T-helper 17 cell (primary cell): ENCODE measurements around the gene SLAIN1. TPM values are rescaled to one million over a fixed set of nuclear protein-coding genes. Genes with fewer than 3 reads are reported as not detected.
A peak's percentile ranks its signal among the peaks of the same experiment; 100 is the strongest.

Experiments
- ATAC-seq: fragments of 150-1000 bp; cut with Tn5 transposase; 2 replicates; pipeline ENCODE4 v1.10.0; 2021; ENCODE audit warnings: mild to moderate bottlenecking, moderate library complexity
- DNase-seq, 3 donors: peaks; one replicate each; pipeline versions ENCODE4 v3.0.0 to v3.0.0-alpha.2; 2020 to 2021
- H3K9me3 ChIP-seq: one replicate; pipeline ENCODE4 v1.7.0; 2013; ENCODE audit warnings: low read length, mild to moderate bottlenecking; ENCODE audit not compliant: control insufficient read depth, poor library complexity, severe bottlenecking
- H3K27ac Mint-ChIP-seq: one replicate; pipeline ENCODE4 v1.8.0; 2022; ENCODE audit warnings: mild to moderate bottlenecking, moderate library complexity, mixed read lengths
- H3K27me3 Mint-ChIP-seq: one replicate; pipeline ENCODE4 v1.8.0; 2022; ENCODE audit warnings: mixed read lengths
- H3K36me3 Mint-ChIP-seq: one replicate; pipeline ENCODE4 v1.8.0; 2022; ENCODE audit warnings: low read depth, mixed read lengths
- H3K4me1 Mint-ChIP-seq: one replicate; pipeline ENCODE4 v1.8.0; 2022; ENCODE audit warnings: mild to moderate bottlenecking, mixed read lengths
- H3K4me3 Mint-ChIP-seq: one replicate; pipeline ENCODE4 v1.8.0; 2022; ENCODE audit warnings: mild to moderate bottlenecking, moderate library complexity, mixed read lengths
- total RNA-seq, 4 donors: library from RNA in 2 of 4; stranded (reverse) in 2 of 4; gene quantifications; one replicate each; pipeline ENCODE4 v1.2.3 and lab custom pipeline; 2022 to 2026

SLAIN1 gene
- total RNA-seq, 2 donors from 2014 or later: 25.4 to 39.0 TPM

DNA sequence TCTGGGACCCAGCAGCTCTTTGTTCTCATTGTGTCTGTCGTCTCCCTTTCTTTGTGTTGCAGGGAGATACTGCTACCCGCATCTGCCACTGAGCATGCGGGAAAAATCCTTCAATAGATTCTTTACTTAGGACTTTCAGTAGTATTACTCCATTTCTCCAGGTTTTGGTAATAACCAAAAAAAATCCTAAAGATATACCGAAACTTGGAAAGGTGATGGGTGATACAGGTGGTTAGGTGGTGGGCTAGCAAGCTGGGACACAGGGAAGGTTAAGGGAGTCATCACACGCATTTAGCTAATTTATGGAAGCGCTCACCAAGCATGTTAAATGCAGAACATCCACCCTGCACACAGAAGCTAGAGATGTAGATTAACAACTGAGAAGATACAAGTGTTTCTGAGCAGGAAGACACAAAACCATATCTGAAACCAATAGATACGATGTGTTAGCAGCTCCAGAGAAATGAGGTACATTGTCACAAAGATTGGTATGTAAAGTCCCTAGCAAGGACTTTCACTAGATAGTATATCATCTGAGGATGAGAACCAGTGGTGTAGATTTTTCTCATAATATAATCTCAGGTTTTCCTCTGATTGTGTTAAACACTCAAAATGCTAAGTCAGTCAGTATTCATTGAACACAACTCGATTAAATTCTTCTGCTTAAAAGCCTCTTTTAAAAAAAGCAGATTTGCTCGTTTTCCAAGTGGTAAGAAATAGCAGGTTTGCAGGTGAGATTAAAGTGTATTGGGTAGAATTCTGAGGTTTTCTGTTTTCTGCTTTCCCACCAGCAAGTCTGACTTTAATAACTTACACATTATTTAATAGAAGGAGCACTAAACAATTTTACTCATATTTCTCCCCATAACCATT, 1.2 kb upstream of the SLAIN1 start:
- peak overlapping the region; percentile 91 for H3K27ac Mint-ChIP-seq
- ATAC-seq: no peak

DNA sequence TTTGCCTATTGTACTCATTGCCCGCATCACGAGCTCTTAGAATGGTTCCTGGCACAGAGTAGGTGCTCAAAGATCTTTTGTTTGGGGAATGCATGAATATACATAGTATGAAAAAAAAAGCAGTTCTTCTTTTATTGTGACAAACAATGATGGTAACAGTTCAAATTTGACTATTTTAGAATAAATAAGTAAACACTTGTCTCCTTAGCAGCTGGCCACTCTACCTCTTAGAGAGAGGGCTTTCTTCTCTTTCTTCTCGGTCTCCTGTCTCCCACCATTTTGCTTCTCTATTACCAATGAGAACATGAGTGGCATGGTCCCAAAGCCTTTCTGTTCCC, 639 bp upstream of the SLAIN1 start:
- peaks cover 33% of the 10 kb centered on the region for H3K4me1 Mint-ChIP-seq
- H3K27ac Mint-ChIP-seq: peak overlapping the region; percentile 91
- DNase-seq (no peak), ATAC-seq (peak; percentile 10)
- no peaks in the 10 kb centered on the region for H3K9me3 ChIP-seq
- no peaks in the 10 kb centered on the region for H3K27me3 Mint-ChIP-seq
- H3K4me3 Mint-ChIP-seq: peak overlapping the region; percentile 100
- H3K36me3 Mint-ChIP-seq: peaks cover 4% of the 10 kb centered on the region

More for the DNA sequence above, 1.2 kb upstream of the SLAIN1 start:
- no peaks in the 10 kb centered on the region for H3K9me3 ChIP-seq
- peak overlapping the region; percentile 100 for H3K4me3 Mint-ChIP-seq
- no peaks in the 10 kb centered on the region for H3K27me3 Mint-ChIP-seq
- DNase-seq: no peak
- peaks cover 33% of the 10 kb centered on the region for H3K4me1 Mint-ChIP-seq
- H3K36me3 Mint-ChIP-seq: peaks cover 4% of the 10 kb centered on the region

DNA sequence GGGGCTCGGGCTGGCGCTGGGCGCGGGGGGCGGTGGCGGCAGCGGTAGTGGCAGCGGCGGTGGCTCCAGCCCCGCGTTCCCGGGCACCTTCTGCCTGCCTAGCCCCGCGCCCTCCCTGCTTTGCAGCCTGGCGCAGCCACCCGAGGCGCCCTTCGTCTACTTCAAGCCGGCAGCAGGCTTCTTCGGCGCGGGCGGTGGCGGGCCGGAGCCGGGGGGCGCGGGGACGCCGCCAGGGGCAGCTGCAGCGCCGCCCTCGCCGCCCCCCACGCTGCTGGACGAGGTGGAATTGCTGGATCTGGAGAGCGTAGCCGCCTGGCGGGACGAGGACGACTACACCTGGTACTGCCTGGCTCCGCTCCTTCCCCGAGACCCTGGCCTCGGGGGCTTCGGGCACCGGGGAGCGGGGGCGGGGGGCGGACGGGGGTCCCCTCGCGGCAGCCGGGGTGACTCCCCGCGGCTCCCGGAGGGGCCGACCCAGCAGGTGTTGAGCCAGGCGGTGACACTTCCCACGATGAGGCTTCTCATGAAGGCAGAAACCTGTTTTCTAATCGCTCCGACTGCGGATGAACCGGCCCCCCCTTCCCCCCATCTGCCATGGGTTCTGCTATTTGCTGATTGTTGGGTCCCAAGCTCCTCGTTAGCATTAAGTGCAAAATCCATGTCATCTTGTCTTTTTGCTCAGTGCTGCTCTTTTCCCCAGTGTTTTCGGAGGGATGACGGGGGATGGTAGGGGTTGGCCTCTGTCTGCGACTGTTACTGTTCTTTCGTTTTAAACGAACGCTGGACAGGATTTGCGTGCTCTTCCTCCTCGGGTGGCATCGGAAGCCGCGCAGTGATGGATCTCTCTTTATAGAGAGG, 943 bp downstream of the SLAIN1 start:
- DNase-seq (peak; percentile 29 to 30 (median 30)), ATAC-seq (peak; percentile 28)
- Mint-ChIP-seq H3K4me1 (peaks cover 41% of the 10 kb centered on the region), H3K27me3 (no peaks in the 10 kb centered on the region), H3K4me3 (peak overlapping the region; percentile 100), H3K27ac (peak overlapping the region; percentile 97), H3K36me3 (peaks cover 4% of the 10 kb centered on the region)
- no peaks in the 10 kb centered on the region for H3K9me3 ChIP-seq

DNA sequence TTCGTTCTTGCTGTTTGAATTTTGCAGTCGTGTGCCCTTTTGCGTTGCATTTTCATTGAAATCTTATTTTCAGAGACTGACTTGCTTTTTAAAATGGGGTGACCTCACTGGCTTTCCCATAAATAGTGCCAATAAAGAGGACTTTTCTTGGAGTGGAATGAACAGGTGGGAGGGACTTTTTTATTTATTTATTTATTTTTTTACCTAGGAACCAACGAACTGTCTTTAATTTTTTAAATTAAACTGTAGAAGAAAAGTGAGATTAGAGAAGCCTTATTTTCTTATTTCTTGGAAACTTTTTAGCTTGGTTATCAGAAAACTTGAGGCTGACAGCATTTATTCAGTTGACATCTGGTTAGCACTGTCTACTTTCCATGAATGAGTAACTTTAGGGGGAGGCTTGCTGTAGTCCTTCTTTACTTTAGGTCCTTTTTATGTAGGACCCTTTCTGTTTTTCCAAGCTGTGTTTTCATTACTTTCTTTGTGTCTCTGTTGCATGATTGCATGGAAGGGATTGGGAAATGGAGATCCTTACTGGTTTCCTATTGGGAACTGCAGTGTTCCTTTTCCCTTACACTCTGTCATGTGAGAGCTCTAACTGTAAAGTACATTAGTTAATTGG, 1.7 kb downstream of the SLAIN1 start:
- Mint-ChIP-seq H3K27me3 (no peaks in the 10 kb centered on the region), H3K27ac (peak overlapping the region; percentile 97), H3K36me3 (peaks cover 4% of the 10 kb centered on the region), H3K4me1 (peaks cover 39% of the 10 kb centered on the region), H3K4me3 (peak overlapping the region; percentile 100)
- DNase-seq (no peak), ATAC-seq (no peak)
- no peaks in the 10 kb centered on the region for H3K9me3 ChIP-seq

DNA sequence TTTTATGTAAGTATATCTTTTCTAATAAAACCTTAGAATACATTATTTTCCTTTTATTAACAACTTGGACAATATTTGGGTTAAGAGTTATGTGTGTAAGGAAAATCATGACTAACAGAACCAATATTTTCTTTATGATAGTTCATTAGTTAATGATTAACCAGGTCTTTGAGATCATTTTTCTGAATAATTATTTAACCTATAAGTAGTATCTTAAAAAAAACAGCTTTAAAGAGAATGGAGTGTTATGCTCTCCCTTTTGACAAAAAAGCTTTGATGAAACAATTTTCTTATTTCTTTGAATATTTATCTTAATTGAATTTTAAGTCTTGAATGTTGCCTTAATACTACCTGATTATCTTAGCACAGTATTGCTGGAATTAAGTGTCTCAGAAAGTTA, 3.8 kb downstream of the SLAIN1 start:
- Mint-ChIP-seq H3K4me3 (no peak overlapping the region), H3K36me3 (peaks cover 4% of the 10 kb centered on the region), H3K4me1 (peaks cover 33% of the 10 kb centered on the region), H3K27ac (no peak overlapping the region), H3K27me3 (no peaks in the 10 kb centered on the region)
- DNase-seq: no peak
- no peak for ATAC-seq
- no peaks in the 10 kb centered on the region for H3K9me3 ChIP-seq

DNA sequence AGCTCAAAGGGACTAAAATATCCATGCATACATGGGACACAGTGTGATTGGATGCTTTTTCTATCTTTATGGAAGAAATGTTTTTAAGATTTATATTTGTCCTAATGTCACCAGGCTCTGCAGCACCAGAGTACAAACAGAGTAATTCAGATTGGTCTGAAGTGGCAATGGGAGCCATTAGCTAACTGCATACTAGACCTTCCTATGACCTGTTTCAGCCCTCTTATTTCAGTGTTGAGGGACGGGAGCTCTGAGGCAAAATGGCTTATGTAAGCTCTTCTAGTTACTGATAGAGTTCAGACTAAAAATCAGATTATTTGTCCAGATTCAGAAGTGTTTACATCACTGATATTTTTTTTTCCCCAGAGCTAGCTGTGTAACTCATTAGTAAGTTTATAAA, 4.9 kb downstream of the SLAIN1 start:
- Mint-ChIP-seq H3K36me3 (peaks cover 5% of the 10 kb centered on the region), H3K27ac (no peak overlapping the region), H3K4me3 (no peak overlapping the region), H3K27me3 (no peaks in the 10 kb centered on the region), H3K4me1 (peaks cover 31% of the 10 kb centered on the region)
- ATAC-seq: no peak
- no peaks in the 10 kb centered on the region for H3K9me3 ChIP-seq
- DNase-seq: no peak

DNA sequence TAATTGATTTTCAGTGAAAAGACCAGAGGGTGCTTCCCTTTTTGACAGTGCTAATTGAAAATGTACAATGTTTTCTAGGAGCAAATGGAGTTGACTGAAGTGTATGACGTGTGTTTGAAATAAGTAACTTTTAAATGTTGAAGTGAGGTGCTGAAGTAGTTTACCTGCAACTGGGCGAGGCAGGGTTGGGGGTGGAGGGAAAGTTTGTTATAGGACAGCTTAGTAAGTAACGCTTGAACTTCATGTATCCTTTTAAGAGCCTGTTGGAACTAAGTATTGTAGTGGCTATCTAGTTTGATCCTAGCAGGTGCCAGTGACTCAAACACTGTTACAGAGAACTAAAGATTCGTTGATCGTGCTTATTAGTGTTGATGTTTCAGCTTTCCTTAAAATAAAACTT, 5.9 kb downstream of the SLAIN1 start:
- H3K27me3 Mint-ChIP-seq: no peaks in the 10 kb centered on the region
- no peak overlapping the region for H3K4me3 Mint-ChIP-seq
- DNase-seq (no peak), ATAC-seq (no peak)
- no peak overlapping the region for H3K27ac Mint-ChIP-seq
- H3K36me3 Mint-ChIP-seq: peaks cover 6% of the 10 kb centered on the region
- H3K9me3 ChIP-seq: no peaks in the 10 kb centered on the region
- peaks cover 33% of the 10 kb centered on the region for H3K4me1 Mint-ChIP-seq

DNA sequence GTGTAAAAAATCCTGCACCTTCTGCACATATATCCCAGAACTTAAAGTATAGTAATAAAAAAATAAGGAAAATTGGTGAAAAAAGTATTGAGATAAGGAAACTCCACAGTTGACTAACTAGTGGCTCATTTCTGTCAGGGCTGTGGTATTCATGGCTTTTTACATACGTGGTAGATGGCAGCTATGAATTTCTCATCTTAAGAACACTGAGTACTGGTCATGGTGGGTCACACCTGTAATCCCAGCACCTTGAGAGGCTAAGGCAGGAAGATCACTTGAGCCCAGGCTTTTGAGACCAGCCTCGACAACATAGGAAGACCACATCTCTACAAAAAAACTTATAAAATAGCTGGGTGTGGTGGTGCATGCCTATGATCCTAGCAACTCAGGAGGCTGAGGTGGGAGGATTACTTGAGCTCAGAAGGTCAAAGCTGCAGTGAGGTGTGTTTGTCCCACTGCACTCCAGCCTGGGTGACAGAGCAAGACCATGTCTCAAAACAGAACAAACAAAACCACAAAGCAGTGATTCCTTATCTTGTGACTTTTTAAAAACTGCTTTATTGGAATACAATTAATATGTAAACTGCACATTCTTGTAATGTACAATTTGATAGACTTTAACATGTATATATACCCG, 16.8 kb downstream of the SLAIN1 start:
- peaks cover 18% of the 10 kb centered on the region for H3K4me1 Mint-ChIP-seq
- H3K27me3 Mint-ChIP-seq: no peaks in the 10 kb centered on the region
- no peak overlapping the region for H3K27ac Mint-ChIP-seq
- ATAC-seq: no peak
- H3K4me3 Mint-ChIP-seq: no peak overlapping the region
- H3K36me3 Mint-ChIP-seq: no peaks in the 10 kb centered on the region
- peaks cover 2% of the 10 kb centered on the region for H3K9me3 ChIP-seq
- DNase-seq: no peak

DNA sequence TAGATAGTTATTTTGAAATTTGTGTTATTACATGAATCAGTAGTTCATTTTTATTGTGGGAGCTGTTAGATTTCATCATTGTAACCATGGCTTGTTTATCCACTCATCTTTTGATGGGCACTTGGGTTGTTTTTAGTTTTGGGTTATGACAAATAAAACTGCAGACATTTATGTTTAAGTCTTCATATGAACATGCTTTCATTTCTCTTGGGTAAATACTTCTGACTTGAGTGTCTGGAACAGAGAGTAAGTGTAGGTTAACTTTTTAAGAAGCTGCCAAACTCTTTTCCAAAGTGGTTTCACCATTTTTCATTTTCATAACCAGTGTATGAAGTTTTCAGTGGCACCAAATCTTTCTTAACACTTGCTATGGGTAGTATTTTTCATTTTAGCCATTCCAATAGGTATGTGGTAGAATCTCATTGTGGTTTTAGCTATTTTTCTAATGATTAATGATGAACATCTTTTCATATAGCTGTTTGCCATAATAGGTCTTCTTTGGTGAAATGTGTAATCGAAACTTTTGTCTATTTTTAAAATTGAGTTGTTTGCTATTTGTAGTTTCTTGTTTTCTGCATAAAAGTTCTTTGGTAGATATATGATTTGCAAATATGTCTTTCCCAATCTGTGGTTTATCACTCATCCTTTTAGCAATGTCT, 17.9 kb downstream of the SLAIN1 start:
- no peak for DNase-seq
- Mint-ChIP-seq H3K4me1 (peaks cover 18% of the 10 kb centered on the region), H3K27me3 (no peaks in the 10 kb centered on the region), H3K36me3 (no peaks in the 10 kb centered on the region), H3K27ac (no peak overlapping the region), H3K4me3 (no peak overlapping the region)
- peaks cover 2% of the 10 kb centered on the region for H3K9me3 ChIP-seq
- ATAC-seq: no peak

DNA sequence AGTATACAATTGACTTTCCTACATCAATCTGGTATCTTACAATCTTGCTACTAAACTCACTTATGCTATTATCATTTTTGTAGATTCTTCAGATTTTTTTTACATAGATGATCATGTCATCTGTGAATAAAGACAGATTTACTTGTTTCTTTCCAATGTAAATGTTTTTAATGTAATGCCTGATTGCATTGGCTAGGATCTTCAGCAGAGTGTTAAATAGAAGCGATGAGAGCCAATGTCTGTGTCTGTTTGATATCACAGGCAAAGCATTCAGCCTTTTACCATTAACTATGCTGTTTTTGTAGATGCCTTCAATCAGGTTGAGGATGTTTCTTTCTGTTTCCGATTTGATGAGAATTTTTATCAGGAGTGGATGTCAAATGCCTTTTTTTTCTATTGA, 19.2 kb downstream of the SLAIN1 start:
- no peak overlapping the region for H3K4me3 Mint-ChIP-seq
- no peaks in the 10 kb centered on the region for H3K9me3 ChIP-seq
- DNase-seq: no peak
- no peaks in the 10 kb centered on the region for H3K27me3 Mint-ChIP-seq
- no peak overlapping the region for H3K27ac Mint-ChIP-seq
- ATAC-seq: no peak
- H3K4me1 Mint-ChIP-seq: peaks cover 18% of the 10 kb centered on the region
- no peaks in the 10 kb centered on the region for H3K36me3 Mint-ChIP-seq

DNA sequence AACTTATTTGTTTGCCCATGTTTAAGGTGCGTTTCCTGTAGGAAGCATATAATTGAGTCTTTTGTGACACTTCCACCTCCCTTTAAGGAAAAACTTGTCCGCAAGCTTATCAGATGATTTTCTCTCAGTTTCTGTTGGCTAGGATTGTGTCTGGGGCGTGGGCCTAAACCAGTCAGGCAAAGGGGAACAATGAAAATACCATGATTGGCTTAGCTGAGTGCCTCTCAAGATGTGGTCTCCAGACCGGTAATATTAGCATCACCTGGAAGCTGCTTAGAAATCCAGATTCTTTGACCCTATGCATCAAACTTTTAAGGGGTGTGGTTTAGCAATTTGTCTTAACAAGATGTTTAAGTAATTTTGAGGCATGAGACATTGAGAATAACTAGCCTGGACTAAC, 20.0 kb downstream of the SLAIN1 start:
- ATAC-seq (no peak), DNase-seq (no peak)
- Mint-ChIP-seq H3K27me3 (no peaks in the 10 kb centered on the region), H3K4me3 (no peak overlapping the region), H3K27ac (peak overlapping the region; percentile 51), H3K36me3 (peaks cover 2% of the 10 kb centered on the region), H3K4me1 (peaks cover 18% of the 10 kb centered on the region)
- no peaks in the 10 kb centered on the region for H3K9me3 ChIP-seq

DNA sequence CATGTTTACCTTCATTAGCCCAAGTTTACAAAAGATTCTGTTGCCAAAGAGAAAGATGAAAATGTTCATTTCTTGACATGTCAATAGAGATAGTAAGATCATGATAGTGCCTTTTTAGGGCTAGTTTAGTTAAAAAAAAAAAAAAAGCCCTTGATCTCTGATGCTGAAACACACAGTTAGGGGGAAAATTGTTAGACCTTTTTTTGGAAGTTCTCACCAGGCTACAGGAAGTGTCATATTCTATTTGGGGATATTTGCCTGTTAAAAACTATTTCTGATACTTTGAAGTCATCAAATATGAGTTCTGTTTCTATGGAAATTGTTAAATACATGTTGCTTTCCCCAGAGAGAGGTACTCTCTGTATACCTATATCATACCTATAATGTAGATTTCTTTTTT, 21.6 kb downstream of the SLAIN1 start:
- H3K27me3 Mint-ChIP-seq: no peaks in the 10 kb centered on the region
- H3K9me3 ChIP-seq: no peaks in the 10 kb centered on the region
- H3K4me3 Mint-ChIP-seq: no peak overlapping the region
- no peak for ATAC-seq
- DNase-seq: no peak
- H3K36me3 Mint-ChIP-seq: peaks cover 2% of the 10 kb centered on the region
- peak overlapping the region; percentile 32 for H3K27ac Mint-ChIP-seq
- peaks cover 23% of the 10 kb centered on the region for H3K4me1 Mint-ChIP-seq
